Keratinocyte (primary cell): Measurements from ENCODE around the gene ZMIZ1. TPM values are rescaled to one million over a fixed set of nuclear protein-coding genes. Genes with fewer than 3 reads are reported as not detected.
"Not testable (repeated sequence)": the region's sequence is repeated elsewhere in the genome, so short reads cannot be mapped to it uniquely, and the experiment has no call there.

Experiments
- DNase-seq: peaks from one replicate; pipeline ENCODE4 v3.0.0-alpha.2; 2011; ENCODE audit warnings: low read depth, missing footprints, low spot score
- FAIRE-seq: peaks from 2 replicates; lab custom pipeline; 2011; peaks lifted over from hg19 to GRCh38; lab: Jason Lieb, UNC
- H2AFZ ChIP-seq: 2 replicates; pipeline ENCODE4 v1.6.0; 2012; ENCODE audit warnings: low read length, control low read depth, inconsistent platforms; ENCODE audit not compliant: control insufficient read depth
- H3K27ac ChIP-seq: 2 replicates; pipeline ENCODE4 v1.5.1; 2011; ENCODE audit warnings: low read length; ENCODE audit not compliant: control insufficient read depth, insufficient read depth
- H3K27me3 ChIP-seq: 3 replicates; pipeline ENCODE4 v1.6.0; 2011; ENCODE audit warnings: low read length; ENCODE audit not compliant: control insufficient read depth, insufficient read depth; ENCODE audit errors: extremely low read depth
- H3K36me3 ChIP-seq, 2 experiments: 2 replicates in 1 of 2; 3 replicates in 1 of 2; pipeline ENCODE4 v1.5.1; 2011; ENCODE audit warnings: low read length in 2 of 2, mild to moderate bottlenecking in 1 of 2; ENCODE audit not compliant: control insufficient read depth in 2 of 2, insufficient read depth in 2 of 2; ENCODE audit errors: extremely low read depth in 1 of 2
- H3K4me1 ChIP-seq: 3 replicates; pipeline ENCODE4 v1.5.1; 2011; ENCODE audit warnings: low read length; ENCODE audit not compliant: control insufficient read depth, insufficient read depth; ENCODE audit errors: extremely low read depth
- H3K4me2 ChIP-seq: 3 replicates; pipeline ENCODE4 v1.6.0; 2011; ENCODE audit warnings: low read depth, low read length; ENCODE audit not compliant: control insufficient read depth, insufficient read depth; ENCODE audit errors: extremely low read depth
- H3K4me3 ChIP-seq, 3 experiments: fragments of 200-600 bp in 1 of 3; sonication (generic) in 1 of 3; 2 replicates in 2 of 3; 3 replicates in 1 of 3; pipeline ENCODE4 v1.5.1; 2011 to 2016; ENCODE audit warnings: low read length in 3 of 3, mild to moderate bottlenecking in 3 of 3, control low read depth in 2 of 3, inconsistent platforms in 1 of 3, low read depth in 1 of 3, mixed read lengths in 1 of 3, mixed run types in 1 of 3, moderate library complexity in 1 of 3; ENCODE audit not compliant: control insufficient read depth in 2 of 3, insufficient read depth in 2 of 3; ENCODE audit errors: extremely low read depth in 1 of 3
- H3K79me2 ChIP-seq: 2 replicates; pipeline ENCODE4 v1.6.0; 2012; ENCODE audit warnings: low read length; ENCODE audit not compliant: control insufficient read depth, insufficient read depth
- H3K9ac ChIP-seq: 3 replicates; pipeline ENCODE4 v1.6.0; 2011; ENCODE audit warnings: low read length; ENCODE audit not compliant: control insufficient read depth, insufficient read depth; ENCODE audit errors: extremely low read depth
- H3K9me1 ChIP-seq: 3 replicates; pipeline ENCODE4 v1.6.0; 2011; ENCODE audit warnings: low read length; ENCODE audit not compliant: control insufficient read depth, insufficient read depth; ENCODE audit errors: extremely low read depth
- H3K9me3 ChIP-seq: 2 replicates; pipeline ENCODE4 v1.5.1; 2012; ENCODE audit warnings: low read depth, low read length; ENCODE audit not compliant: control insufficient read depth
- H4K20me1 ChIP-seq: 3 replicates; pipeline ENCODE4 v1.6.0; 2011; ENCODE audit warnings: low read length; ENCODE audit not compliant: control insufficient read depth, insufficient read depth; ENCODE audit errors: extremely low read depth
- CTCF ChIP-seq, 3 experiments: IDR thresholded peaks in 1 of 3; conservative IDR thresholded peaks in 1 of 3; optimal IDR thresholded peaks in 1 of 3; 2 replicates in 2 of 3; 3 replicates in 1 of 3; pipeline versions ENCODE3 to v1.5.1; 2011; ENCODE audit warnings: low read length in 3 of 3, mild to moderate bottlenecking in 3 of 3, moderate library complexity in 2 of 3, control low read depth in 1 of 3, inconsistent platforms in 1 of 3; ENCODE audit not compliant: insufficient read depth in 2 of 3; ENCODE audit errors: extremely low read depth in 1 of 3
- EZH2 ChIP-seq: IDR thresholded peaks from one replicate; pipeline ENCODE4 v1.6.1; 2012; ENCODE audit warnings: inconsistent platforms, mild to moderate bottlenecking, low read length, moderate library complexity
- dilution Hi-C: fragments of 300-500 bp; cut with MboI; formaldehyde crosslinking; loops from one replicate; pipeline ENCODE4 v1.7.0; 2020; ENCODE audit warnings: low sequenced_read_pairs; ENCODE audit not compliant: extremely low pct_ligation_motif_present
- polyA plus RNA-seq, 5 experiments: library from polyadenylated mRNA; depleted of rRNA in 3 of 5; stranded (reverse) in 3 of 5; stranded (forward) in 1 of 5; unstranded in 1 of 5; fragments of >200 nt; gene quantifications; 1 replicate in 1 of 5; 2 replicates in 3 of 5; 3 replicates in 1 of 5; pipeline versions ENCODE4 v1.2.1 to v1.2.3, GENCODE V29; 2011 to 2012; ENCODE audit warnings: missing spikeins in 2 of 5, low read depth in 1 of 5, low replicate concordance in 1 of 5

Gene ZMIZ1
- polyA plus RNA-seq, 1 donor (not counting 4 experiments of a cell fraction or from before 2014, with no cell fraction given) = 1.8 TPM

- Histone ChIP-seq H3K4me3 (no peak overlapping the region), H2AFZ (no peak overlapping the region), H3K27ac (no peak overlapping the region), H3K9me3 (peaks cover 2% of the 10 kb centered on the region), H3K9me1 (no peaks in the 10 kb centered on the region), H4K20me1 (no peaks in the 10 kb centered on the region), H3K9ac (no peak overlapping the region), H3K27me3 (no peaks in the 10 kb centered on the region), H3K36me3 (no peaks in the 10 kb centered on the region), H3K79me2 (no peaks in the 10 kb centered on the region), H3K4me2 (no peak overlapping the region), H3K4me1 (peaks cover 24% of the 10 kb centered on the region)
- no peak for TF ChIP-seq EZH2
- no peak for TF ChIP-seq CTCF (optimal IDR thresholded peaks at IDR 0.05 in 1 of 3, IDR thresholded peaks at IDR 0.05 in 1 of 3, conservative IDR thresholded peaks at IDR 0.05 in 1 of 3; ENCODE audit: extremely low read depth in 1 of 3, insufficient read depth in 2 of 3, low read length in 3 of 3)
- dilution Hi-C loops = no loop called here
- FAIRE-seq (no peak), DNase-seq (no peak)
Observed at GRCh38 chr10:79336276-79336675, 267.5 kb downstream of the ZMIZ1 start.

GRCh38 chr10:79336739-79337138 is 268.0 kb downstream of the ZMIZ1 start:
- Histone ChIP-seq H3K79me2 (no peaks in the 10 kb centered on the region), H3K9ac (no peak overlapping the region)
- no peak for DNase-seq

GRCh38 chr10:79337783-79338469 is 269.2 kb downstream of the ZMIZ1 start:
- H3K36me3 ChIP-seq, H4K20me1 ChIP-seq, DNase-seq, dilution Hi-C loops, H2AFZ ChIP-seq, H3K9ac ChIP-seq, H3K79me2 ChIP-seq, H3K9me3 ChIP-seq, H3K27me3 ChIP-seq, H3K27ac ChIP-seq, H3K4me3 ChIP-seq, H3K4me2 ChIP-seq, H3K9me1 ChIP-seq: not testable (repeated sequence)
- H3K4me1 ChIP-seq = peaks cover 14% of the 10 kb centered on the region
- FAIRE-seq = peak; percentile 83

More at GRCh38 chr10:79336739-79337138, 268.0 kb downstream of the ZMIZ1 start:
- no peak overlapping the region for H3K27ac ChIP-seq
- dilution Hi-C loops = no loop called here
- H3K36me3 ChIP-seq = no peaks in the 10 kb centered on the region
- no peak overlapping the region for H3K4me2 ChIP-seq
- H3K9me1 ChIP-seq = no peaks in the 10 kb centered on the region
- H3K27me3 ChIP-seq = no peaks in the 10 kb centered on the region
- peaks cover 2% of the 10 kb centered on the region for H3K9me3 ChIP-seq
- H3K4me3 ChIP-seq = no peak overlapping the region
- no peak for TF ChIP-seq EZH2
- no peak for TF ChIP-seq CTCF (optimal IDR thresholded peaks at IDR 0.05 in 1 of 3, IDR thresholded peaks at IDR 0.05 in 1 of 3, conservative IDR thresholded peaks at IDR 0.05 in 1 of 3; ENCODE audit: extremely low read depth in 1 of 3, insufficient read depth in 2 of 3, low read length in 3 of 3)
- no peaks in the 10 kb centered on the region for H4K20me1 ChIP-seq
- H3K4me1 ChIP-seq = peaks cover 19% of the 10 kb centered on the region
- FAIRE-seq = no peak
- no peak overlapping the region for H2AFZ ChIP-seq
